Measurements from ENCODE around the gene TRIM38. TPM values are rescaled to one million over a fixed set of nuclear protein-coding genes. Genes with fewer than 3 reads are reported as not detected.
"Not testable (repeated sequence)": the region's sequence is repeated elsewhere in the genome, so short reads cannot be mapped to it uniquely, and the experiment has no call there.

Gene TRIM38
- total RNA-seq, 1 donor from 2014 or later: 2.7 TPM

DNA sequence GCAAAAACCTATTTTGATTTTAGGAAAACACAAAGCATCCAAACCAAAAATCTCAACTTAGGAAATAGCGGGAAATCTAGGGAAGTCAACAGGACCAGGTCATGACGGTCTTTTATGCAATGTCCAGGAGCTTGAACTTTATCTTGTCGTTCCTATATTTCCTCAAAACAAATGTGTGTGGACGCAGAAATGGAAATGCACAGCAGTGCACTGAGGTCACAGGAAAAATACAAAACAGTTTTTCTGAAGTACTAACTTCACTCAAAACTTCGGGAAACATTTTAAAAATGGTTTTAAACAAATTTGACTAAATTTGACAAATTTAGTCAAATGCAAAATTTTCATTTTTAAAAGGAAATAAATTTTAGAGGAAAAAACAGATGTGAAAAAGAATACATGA, 26.6 kb upstream of the TRIM38 start:
- ATAC-seq (no peak), DNase-seq (no peak)
- intact Hi-C loops (cut with micrococcal nuclease): no loop called here

DNA sequence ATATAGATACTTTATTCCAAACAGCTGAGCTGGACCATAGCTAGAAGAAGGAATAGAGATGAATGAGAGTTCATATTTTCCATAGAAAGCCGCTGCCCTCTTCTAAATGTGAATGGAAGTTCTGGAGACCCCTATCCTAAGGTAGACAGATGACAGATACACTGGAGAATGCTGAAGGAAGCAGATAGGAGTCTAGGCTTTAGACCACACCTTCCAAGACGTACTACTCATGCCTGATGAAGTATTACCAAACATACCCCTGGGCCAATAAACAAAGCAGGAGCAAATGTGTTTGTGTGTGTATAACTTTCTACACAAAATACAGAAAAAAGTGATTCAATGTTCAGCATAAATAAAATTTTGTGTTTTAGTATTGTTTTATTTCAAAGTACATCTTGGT, 23.0 kb upstream of the TRIM38 start:
- DNase-seq: no peak
- ATAC-seq: no peak
- intact Hi-C loops (cut with micrococcal nuclease): no loop called here

DNA sequence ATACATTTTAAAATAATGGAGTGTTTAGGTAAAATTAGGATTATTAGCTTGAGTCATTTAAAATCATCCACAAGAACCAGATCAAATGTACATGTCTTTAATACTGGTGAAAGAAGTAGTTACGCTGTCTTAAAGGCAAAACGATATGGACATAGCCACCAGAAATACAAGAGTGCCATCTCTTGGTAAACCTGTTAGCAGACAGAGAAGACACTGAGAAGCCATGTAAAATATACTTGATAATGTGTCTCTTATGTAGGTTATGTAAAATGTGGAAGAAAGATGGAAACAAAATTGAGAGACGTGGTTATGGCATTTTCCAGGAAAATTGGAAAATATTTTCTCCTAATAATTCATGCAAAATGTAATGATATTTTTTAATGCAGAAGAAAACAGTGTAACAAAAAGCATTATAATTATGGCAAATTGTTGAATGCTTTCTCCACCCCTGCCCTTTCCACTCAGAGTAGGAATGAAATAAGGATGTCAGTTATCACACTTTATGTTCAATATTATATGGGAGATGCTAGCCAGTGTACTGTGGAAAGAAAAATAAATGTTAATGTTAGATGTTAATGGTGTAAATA, 19.9 kb upstream of the TRIM38 start:
- ATAC-seq (no peak), DNase-seq (no peak)
- intact Hi-C loops (cut with micrococcal nuclease): no loop called here

DNA sequence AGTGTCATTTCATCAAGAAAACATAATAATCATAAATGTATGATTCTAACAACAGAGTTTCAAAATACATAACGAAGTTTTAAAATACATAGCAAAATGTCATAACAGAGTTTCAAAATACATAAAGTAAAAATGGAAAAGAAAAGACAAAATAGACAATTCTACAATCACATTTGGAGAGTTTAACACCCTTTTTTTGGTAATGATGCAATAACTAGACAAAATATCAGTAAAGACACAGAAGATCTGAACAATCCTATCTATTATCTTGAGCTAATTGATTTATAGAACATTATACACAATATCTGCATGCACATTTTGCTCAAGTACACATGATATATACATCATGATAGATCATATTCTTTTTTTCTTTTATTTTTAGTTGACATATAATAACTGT, 18.7 kb upstream of the TRIM38 start:
- DNase-seq (no peak), ATAC-seq (no peak)
- intact Hi-C loops (cut with micrococcal nuclease): no loop called here

DNA sequence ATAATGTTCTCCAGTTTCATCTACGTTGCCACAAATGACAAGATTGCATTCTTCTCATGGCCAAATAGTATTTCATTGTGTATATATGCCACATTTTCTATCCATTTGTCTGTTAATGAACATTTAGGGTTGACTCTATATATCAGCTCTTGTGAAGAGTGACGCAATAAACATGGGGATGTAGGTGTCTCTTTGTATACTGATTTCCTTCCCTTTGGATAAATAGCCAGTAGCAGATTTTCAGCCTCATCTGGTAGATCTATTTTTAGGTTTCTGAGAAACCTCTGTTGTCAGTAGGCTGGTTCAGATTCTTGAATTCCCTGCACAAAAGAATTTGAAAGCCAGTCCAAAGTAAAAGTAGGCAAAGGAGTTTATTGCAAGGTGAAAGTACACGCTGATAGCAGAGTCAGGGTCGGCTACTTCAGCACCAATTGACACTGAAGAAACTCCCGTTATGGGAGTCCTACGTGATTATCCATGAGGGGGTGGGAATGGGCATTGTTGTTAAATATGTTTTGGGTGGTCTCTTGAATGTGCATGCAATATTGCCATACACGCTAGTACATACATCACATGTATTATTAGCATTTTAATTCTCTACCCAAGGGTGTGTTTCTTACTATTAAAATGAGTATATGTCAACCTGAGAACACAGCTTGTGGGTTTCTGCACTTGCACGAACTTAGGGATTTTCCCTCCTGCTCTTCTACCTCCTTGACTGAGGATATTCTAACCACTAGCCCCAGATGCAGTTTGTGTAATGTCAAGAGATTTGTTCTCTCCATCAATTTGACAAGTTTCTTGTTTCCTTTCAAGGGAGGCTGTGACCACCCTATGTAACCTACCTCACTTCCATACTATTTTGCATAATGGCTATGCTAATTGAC, 17.7 kb upstream of the TRIM38 start:
- intact Hi-C loops (cut with micrococcal nuclease): no loop called here
- ATAC-seq: no peak
- no peak for DNase-seq

DNA sequence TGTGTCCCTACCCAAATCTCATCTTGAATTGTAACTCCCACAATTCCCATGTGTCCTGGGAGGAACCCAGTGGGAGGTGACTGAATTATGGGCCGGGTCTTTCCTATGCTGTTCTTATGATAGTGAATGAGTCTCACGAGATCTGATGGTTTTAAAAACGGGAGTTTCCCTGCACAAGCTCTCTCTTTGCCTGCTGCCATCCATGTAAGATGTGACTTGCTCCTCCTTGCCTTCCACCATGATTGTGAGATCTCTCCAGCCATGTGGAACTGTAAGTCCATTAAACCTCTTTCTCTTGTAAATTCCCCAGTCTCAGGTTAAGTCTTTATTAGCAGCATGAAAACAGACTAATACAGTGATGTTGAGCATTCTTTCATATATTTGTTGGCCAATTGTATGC, 16.9 kb upstream of the TRIM38 start:
- intact Hi-C loops (cut with micrococcal nuclease); ATAC-seq; DNase-seq: not testable (repeated sequence)

DNA sequence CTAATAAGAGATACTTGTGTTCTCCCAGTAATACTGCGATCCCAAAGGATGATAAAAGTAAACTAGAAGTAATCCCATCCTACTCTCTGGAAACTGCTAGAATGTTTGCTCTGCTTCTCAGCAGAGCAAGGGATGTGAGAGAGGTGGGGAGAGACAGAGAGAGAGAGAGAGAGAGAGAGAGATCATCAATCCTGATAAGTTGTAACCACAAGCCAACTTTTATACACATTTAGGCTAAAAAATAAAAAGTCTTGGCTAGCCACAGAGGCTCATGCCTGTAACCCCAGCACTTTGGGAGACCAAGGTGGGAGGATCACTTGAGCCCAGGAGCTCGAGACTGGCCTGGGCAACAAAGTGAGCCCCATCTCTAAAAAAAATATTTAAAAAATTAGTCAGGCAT, 16.0 kb upstream of the TRIM38 start:
- no peak for DNase-seq
- no peak for ATAC-seq
- intact Hi-C loops (cut with micrococcal nuclease): no loop called here

DNA sequence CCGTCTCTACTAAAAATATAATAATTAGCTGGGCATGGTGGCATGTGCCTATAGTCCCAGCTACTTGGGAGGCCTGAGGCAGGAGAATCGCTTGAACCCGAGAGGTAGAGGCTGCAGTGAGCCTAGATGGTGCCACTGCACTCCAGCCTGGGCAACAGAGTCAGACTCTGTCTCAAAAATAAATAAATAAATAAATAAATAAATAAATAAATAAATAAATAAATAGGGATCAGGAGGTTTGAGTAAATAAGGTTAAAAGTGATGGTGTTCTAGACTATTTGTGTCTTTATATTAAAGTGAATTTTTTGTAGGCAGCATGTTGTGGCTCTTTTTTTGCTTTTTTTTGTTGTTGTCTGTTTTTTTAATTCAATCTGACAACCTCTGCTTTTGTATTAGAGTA, 15.1 kb upstream of the TRIM38 start:
- ATAC-seq; DNase-seq; intact Hi-C loops (cut with micrococcal nuclease): not testable (repeated sequence)

DNA sequence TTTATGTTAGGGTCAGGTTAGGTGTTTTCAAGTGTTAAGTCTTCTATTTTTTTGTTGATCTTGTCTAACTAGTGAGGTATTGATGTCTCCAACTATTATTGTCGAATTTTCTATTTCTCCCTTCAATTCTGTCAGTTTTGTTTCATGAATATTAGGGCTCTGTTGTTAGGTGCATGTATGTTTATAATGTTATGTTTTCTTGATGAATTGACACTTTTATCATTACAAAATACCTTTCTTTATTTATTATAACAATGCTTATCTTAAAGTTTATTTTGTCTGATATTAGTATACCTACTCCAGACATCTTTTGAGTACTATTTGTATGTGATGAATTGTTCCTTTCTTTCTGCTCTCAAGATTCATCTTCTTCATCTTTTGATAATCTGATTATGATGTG, 12.9 kb upstream of the TRIM38 start:
- intact Hi-C loops (cut with micrococcal nuclease): no loop called here
- ATAC-seq: no peak
- DNase-seq: no peak

DNA sequence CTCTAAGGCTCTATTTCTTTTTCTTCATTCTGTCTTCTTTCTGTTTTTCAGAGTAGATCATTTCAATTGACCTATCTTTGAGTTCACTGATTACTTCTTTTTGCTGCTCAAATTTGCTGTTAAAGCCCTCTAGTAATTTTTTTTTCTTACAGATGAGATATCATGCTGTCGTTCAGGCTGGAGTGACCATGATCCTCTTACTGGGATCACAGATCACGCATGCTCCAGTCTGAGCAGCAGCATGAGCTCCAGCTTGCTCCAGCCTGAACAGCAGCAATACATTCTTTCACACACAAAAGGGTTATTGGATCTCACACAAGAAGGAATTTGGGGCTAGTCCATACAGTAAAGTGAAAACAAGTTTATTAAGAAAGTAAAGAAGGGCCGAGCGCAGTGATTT, 12.3 kb upstream of the TRIM38 start:
- ATAC-seq (no peak), DNase-seq (no peak)
- intact Hi-C loops (cut with micrococcal nuclease): no loop called here

DNA sequence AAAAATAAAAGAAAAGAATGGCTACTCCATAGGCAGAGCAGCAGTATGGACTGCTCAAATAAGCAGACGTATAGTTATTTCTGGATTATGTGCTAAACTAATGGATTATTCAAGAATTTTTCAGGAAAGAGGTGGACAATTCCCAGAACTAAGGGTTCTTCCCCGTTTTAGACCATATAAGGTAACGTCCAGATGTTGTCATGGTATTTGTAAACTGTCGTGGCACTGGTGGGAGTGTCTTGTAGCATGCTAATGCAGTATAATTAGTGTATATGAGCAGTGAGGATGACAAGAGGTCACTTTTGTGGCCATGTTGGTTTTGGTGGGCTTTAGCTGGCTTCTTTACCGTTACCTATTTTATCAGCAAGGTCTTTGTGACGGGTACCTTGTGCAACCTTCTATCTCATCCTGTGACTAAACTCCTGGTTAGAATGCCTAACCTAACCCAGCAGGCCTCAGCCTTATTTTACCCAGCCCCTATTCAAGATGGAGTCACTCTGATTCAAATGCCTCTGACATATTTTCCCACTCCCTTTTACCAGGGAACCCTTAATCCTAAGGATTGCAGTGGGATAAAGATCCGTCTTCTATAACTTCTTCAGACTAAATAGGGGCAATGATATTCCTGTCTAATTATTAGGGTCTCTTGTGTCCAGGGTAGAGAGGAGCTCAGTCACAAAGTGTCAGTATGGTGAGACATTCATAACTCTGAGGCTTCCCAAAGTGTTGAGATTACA, 11.1 kb upstream of the TRIM38 start:
- ATAC-seq: no peak
- no peak for DNase-seq
- intact Hi-C loops (cut with micrococcal nuclease): no loop called here

DNA sequence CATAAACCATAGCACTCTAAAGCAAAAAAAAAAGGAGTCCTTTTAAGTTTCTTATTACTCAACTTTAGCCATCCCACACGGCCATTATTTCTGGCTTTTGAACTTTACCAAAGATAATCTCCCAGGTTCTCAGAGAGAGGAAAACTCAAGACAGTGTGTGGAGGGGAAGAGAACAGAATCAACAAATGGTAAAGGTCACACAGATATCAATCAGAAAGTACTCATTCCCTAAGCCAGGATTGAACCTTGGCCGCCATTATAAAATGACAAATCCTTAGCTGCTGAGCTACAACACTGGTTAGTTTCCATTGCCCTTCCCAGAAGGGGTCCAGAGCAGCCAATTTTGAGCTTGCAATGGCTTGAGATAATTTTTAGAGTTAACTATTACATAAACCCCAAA, 10.1 kb upstream of the TRIM38 start:
- ATAC-seq (no peak), DNase-seq (no peak)
- intact Hi-C loops (cut with micrococcal nuclease): no loop called here

DNA sequence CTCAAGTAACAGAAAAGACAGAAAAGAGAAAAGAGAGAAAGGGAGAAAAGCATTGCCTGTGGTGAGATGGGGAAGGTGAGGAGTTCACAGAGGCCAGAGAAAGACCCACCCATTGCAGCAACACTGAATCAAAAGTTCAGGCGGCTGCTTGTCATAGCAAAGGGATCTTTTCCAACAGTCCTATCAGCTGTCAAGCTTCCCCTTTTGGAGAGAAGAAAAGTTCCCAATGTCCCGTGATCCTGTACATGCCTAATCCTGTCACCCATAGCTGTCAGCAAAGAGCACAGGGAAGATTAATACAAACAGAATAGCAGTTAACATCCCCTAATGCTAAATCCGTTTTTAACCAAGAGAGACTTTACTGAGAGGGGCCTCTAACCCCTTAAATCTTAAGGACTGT, 8.9 kb upstream of the TRIM38 start:
- ATAC-seq: peak; percentile 45
- intact Hi-C loops (cut with micrococcal nuclease): no loop called here
- DNase-seq: no peak

DNA sequence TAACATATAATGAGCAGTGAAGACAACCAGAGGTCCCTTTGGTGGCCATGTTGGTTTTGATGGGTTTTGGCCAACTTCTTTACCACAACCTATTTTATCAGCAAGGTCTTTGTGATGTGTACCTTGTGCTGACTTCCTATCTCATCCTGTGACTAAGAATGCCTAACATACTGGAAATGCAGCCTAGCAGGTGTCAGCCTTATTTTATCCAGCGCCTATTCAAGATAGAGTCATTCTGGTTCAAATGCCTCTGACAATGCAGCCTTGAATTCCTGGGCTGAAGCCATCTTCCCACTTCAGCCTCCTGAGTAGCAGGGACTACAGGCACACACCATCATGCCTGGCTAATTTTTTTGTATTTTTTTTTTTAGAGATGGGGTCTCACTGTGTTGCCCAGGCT, 7.8 kb upstream of the TRIM38 start:
- ATAC-seq: no peak
- intact Hi-C loops (cut with micrococcal nuclease): no loop called here
- no peak for DNase-seq

DNA sequence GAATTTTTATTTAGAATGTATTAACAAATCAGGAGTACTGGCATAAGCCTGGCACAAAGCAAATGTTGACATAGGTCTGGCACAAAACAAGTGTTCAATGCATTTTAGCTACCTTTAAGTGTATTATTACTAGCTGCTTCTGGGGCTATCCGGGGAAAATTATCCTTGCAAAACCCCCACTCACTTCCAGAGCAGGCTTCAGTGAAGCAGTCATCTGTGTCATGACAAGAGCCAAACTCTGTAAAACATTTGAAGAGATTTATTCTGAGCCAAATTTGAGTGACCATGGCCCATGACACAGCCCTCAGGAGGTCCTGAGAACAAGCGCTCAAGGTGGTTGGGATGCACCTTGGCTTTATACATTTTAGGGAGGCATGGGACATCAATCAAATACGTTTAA, 6.4 kb upstream of the TRIM38 start:
- DNase-seq (no peak), ATAC-seq (no peak)
- intact Hi-C loops (cut with micrococcal nuclease): no loop called here

DNA sequence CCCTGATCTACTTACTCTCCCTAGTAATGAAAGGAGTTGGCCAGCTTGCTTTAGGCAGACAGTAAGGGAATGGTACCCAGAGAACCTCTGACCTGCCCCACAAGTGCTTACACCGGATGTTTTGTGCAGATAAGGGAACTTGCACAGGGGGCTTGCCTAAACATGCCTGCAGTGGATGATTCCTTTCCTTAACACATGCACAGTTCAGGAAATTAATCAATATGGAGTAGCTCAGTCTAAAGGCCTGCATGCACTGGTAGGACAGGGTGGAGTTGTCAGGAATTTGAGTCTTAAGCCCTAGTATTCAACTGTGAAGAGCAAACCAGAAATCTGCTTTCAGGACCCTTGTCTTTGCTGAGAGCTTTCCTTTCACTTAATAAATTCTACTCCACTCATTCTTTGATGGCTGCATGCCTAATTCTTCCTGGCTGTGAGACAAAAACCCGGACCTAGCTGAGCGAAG, 3.9 kb upstream of the TRIM38 start:
- no peak for ATAC-seq
- intact Hi-C loops (cut with micrococcal nuclease): no loop called here
- no peak for DNase-seq

DNA sequence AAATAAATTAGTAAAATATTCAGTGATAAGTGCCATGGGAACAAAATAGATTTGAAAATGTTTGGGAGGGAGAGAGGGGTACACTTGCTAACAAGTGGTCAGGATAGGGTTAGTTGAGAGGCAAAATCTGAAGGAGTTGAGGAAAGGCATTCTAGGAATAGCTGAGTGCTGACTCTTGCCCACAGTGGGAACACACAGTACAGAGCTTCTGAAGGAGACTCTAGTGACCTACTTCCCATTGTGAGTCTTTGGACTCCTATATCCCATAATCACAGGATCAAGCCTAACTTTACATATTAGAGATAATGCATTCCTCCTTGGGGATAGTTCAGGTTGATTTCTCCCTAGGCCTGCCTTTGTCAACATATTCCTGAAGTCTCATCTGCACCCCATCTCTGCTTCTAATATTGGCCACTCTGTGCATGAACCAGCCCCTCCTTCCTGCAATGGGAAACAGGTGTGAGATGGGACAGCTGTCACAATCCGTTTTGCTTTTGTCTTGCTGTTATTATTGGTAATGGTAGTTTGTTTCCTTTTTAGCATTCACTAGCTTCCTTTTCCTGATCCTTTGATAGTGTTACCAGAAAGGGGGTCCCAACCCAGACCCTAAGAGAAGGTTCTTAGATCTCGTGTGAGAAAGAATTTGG, 2.6 kb upstream of the TRIM38 start:
- intact Hi-C loops (cut with micrococcal nuclease): no loop called here
- ATAC-seq (no peak), DNase-seq (no peak)

DNA sequence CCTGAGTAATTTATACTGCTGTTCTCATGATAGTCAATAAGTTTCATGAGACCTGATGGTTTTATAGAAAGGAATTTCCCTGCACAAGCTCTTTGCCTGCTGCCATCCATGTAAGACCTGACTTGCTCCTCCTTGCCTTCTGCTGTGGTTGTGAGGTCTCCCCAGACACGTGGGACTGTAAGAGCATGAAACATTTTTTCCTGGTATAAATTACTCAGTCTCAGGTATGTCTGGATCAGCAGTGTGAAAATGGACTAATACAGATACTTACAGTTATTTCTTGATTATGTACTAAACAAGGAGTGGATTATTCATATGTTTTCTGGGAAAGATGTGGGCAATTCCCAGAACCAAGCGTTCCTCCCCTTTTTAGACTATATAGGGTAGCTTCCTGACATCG, 1.9 kb upstream of the TRIM38 start:
- intact Hi-C loops (cut with micrococcal nuclease): no loop called here
- ATAC-seq: no peak
- no peak for DNase-seq

DNA sequence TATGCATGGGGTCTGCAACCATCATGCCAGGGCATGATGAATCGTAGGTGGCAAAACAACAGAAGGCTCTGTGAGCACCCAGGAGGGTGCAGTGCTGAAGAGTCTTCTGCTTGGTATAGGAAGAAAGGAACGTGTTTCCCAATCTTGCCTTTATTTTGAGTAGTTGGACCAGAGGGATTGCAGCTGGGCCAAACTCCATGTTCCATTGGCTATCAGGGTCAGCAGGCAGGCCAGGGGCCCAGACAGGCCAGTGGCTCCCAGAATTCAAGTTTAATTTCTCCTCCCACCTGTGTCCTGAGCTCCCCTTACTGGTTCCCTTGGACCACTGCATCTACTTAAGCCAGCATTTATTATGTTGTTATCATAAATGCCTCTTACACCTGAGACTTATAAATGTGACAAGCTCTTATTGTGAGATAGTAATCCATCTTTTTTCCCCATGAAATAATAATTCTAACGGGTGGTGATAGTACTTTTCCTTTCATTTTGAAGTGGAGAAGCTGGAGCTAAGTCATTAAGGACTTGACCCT, 918 bp upstream of the TRIM38 start:
- DNase-seq (no peak), ATAC-seq (peak; percentile 13)
- intact Hi-C loops (cut with micrococcal nuclease): no loop called here
